ENCODE data around the gene AHCYL1.

AHCYL1 gene

DNA sequence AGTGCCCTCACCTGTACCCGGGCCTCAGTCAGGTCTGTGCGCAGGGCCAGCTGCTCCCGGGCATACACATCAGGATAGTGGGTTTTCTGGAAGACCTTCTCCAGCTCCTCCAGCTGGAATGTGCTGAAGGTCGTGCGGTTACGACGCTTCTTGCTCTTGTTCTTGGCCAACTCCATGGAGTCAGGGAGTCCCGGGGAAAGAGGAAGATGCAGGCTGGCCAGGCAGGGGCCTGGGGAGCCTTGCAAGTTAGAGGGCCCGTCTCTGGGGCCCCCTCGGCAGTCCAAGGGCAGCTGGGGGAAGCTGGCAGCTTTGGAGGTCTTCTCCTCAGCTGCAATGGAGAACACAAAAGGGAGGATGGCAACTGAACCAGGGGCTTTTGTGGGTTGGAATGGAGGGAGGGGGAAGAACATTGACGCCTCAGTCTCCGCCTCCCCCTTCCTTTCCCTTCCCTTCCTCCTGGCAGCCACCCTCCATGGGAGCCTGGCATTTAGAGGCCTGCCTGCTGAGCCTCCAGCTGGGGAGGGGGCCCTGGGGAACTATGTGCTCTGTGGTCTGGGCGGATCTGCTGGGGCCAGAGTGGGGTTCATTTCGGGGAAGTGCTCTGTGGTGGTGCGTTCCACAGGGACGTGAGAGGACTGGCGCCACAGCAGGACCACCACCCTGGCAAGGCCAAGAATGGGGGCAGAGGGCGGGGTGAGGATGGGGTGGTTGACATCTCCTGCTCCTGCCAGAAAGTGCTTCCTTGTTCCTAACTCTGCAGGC is 80.2 kb downstream of the AHCYL1 start:
- H3K4me3 ChIP-seq (ENCODE audit: insufficient read depth, low read length, poor library complexity, severe bottlenecking), result no peak overlapping the region
- H3K27me3 ChIP-seq (ENCODE audit: low read length), result no peaks in the 10 kb centered on the region

GRCh38 chr1:110065841-110066240 is 81.3 kb downstream of the AHCYL1 start:
- Histone ChIP-seq H3K79me2 (ENCODE audit: insufficient read depth, low read length) (no peaks in the 10 kb centered on the region), H3K4me3 (ENCODE audit: insufficient read depth, low read length, poor library complexity, severe bottlenecking) (no peak overlapping the region), H3K36me3 (ENCODE audit: low read length) (no peaks in the 10 kb centered on the region), H3F3A (ENCODE audit: insufficient read depth) (no peaks in the 10 kb centered on the region), H2AFZ (ENCODE audit: low read depth, low read length, severe bottlenecking) (no peak overlapping the region), H4K20me1 (ENCODE audit: low read depth, low read length) (no peaks in the 10 kb centered on the region), H3K4me2 (ENCODE audit: low read depth, low read length, poor library complexity, severe bottlenecking) (no peak overlapping the region), H3K9me2 (replicated peaks; ENCODE audit: insufficient read depth, low read length) (no peaks in the 10 kb centered on the region), H3K27me3 (ENCODE audit: low read length) (no peaks in the 10 kb centered on the region), H3K27ac (ENCODE audit: low read depth, low read length) (no peak overlapping the region), H3K9ac (ENCODE audit: low read length) (no peak overlapping the region), H3K9me3 (ENCODE audit: insufficient read depth, low read length) (no peaks in the 10 kb centered on the region)
- no peak for TF ChIP-seq CTCF (IDR thresholded peaks at IDR 0.05; ENCODE audit: insufficient read depth, low read length, poor library complexity, severe bottlenecking)
- no peak for TF ChIP-seq EZH2phosphoT487 (conservative IDR thresholded peaks at IDR 0.05; ENCODE audit: low read length)

More for the DNA sequence above, 80.2 kb downstream of the AHCYL1 start:
- Histone ChIP-seq H3K36me3 (ENCODE audit: low read length) (no peaks in the 10 kb centered on the region), H3K9me2 (replicated peaks; ENCODE audit: insufficient read depth, low read length) (no peaks in the 10 kb centered on the region), H3K9me3 (ENCODE audit: insufficient read depth, low read length) (no peaks in the 10 kb centered on the region), H3K79me2 (ENCODE audit: insufficient read depth, low read length) (no peaks in the 10 kb centered on the region), H3F3A (ENCODE audit: insufficient read depth) (no peaks in the 10 kb centered on the region), H3K9ac (ENCODE audit: low read length) (no peak overlapping the region), H4K20me1 (ENCODE audit: low read depth, low read length) (no peaks in the 10 kb centered on the region), H3K4me2 (ENCODE audit: low read depth, low read length, poor library complexity, severe bottlenecking) (no peak overlapping the region), H3K27ac (ENCODE audit: low read depth, low read length) (no peak overlapping the region), H2AFZ (ENCODE audit: low read depth, low read length, severe bottlenecking) (no peak overlapping the region)
- TF ChIP-seq EZH2phosphoT487 (conservative IDR thresholded peaks at IDR 0.05; ENCODE audit: low read length) (no peak), CTCF (IDR thresholded peaks at IDR 0.05; ENCODE audit: insufficient read depth, low read length, poor library complexity, severe bottlenecking) (no peak)

DNA sequence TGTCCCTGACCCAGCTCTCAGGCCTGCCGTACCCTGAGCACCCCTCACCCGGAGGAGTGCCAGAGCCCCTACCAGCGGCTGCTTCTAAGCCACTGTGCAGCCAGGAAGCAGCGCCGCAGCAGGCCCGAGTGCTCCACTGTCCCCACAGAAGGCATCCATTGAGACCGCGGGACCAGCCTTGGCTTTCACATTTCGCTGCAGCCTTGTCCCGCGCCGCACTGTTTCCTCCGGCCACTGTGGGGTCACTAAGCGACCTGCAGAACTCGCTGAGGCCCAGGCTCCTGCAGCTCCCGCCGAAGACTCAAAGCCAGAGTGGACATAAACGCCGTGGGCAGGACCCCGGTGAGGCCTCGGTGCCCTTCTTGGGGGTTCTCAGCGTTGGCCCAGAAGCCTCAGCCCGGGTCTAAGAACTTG is 82.9 kb downstream of the AHCYL1 start:
- no peaks in the 10 kb centered on the region for H4K20me1 ChIP-seq (ENCODE audit: low read depth, low read length)
- H3K36me3 ChIP-seq (ENCODE audit: low read length), result no peaks in the 10 kb centered on the region
- no peaks in the 10 kb centered on the region for H3K27me3 ChIP-seq (ENCODE audit: low read length)
- no peak overlapping the region for H3K9ac ChIP-seq (ENCODE audit: low read length)
- TF ChIP-seq CTCF (IDR thresholded peaks at IDR 0.05; ENCODE audit: insufficient read depth, low read length, poor library complexity, severe bottlenecking) (no peak), EZH2phosphoT487 (conservative IDR thresholded peaks at IDR 0.05; ENCODE audit: low read length) (no peak)
- H3K4me2 ChIP-seq (ENCODE audit: low read depth, low read length, poor library complexity, severe bottlenecking), result no peak overlapping the region
- H3K4me3 ChIP-seq (ENCODE audit: insufficient read depth, low read length, poor library complexity, severe bottlenecking), result no peak overlapping the region
- no peaks in the 10 kb centered on the region for H3K79me2 ChIP-seq (ENCODE audit: insufficient read depth, low read length)
- H3F3A ChIP-seq (ENCODE audit: insufficient read depth), result no peaks in the 10 kb centered on the region
- H3K9me2 ChIP-seq (replicated peaks; ENCODE audit: insufficient read depth, low read length), result no peaks in the 10 kb centered on the region
- H3K27ac ChIP-seq (ENCODE audit: low read depth, low read length), result no peak overlapping the region
- no peak overlapping the region for H2AFZ ChIP-seq (ENCODE audit: low read depth, low read length, severe bottlenecking)
- no peaks in the 10 kb centered on the region for H3K9me3 ChIP-seq (ENCODE audit: insufficient read depth, low read length)
